ENCODE results near the gene GNAO1. TPM values are rescaled to one million over a fixed set of nuclear protein-coding genes. Genes with fewer than 3 reads are reported as not detected.

GNAO1 gene

Small RNA genes lying within 50 kb of the gene (small RNA-seq; reads per million reads assigned to genes)
- gene MIR3935 (ENCODE audit: insufficient read depth) = not detected

Measured in mesendoderm (in vitro differentiated cells).